GM18873 (cell line): Measurements from ENCODE around the gene TMEM171.

Experiments
- ATAC-seq: cut with Tn5 transposase; IDR thresholded peaks from one replicate; pipeline ENCODE4 v1.9.1; 2021; ENCODE audit warnings: mild to moderate bottlenecking, moderate library complexity, moderate number of reproducible peaks; ENCODE audit not compliant: unreplicated experiment, low FRiP score

TMEM171 gene

GRCh38 chr5:73119451-73120157, 771 bp upstream of the TMEM171 start:
- ATAC-seq = no peak

DNA sequence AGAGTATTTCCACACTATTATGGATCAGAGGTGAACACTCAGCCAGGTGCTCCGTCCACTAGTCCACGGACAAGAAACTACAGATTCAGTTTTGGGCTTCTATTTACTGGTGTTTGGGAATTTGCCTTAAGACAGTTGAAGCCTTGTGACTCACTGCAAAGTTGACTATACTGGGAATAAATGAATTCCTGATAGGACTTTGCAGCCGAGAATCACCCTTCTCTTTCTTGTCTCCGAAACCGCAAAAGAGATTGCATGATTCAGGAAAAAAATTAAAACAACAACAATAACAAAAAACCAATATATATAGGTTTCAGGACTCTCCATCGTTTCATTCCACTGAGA, 716 bp downstream of the TMEM171 start:
- ATAC-seq = no peak

DNA sequence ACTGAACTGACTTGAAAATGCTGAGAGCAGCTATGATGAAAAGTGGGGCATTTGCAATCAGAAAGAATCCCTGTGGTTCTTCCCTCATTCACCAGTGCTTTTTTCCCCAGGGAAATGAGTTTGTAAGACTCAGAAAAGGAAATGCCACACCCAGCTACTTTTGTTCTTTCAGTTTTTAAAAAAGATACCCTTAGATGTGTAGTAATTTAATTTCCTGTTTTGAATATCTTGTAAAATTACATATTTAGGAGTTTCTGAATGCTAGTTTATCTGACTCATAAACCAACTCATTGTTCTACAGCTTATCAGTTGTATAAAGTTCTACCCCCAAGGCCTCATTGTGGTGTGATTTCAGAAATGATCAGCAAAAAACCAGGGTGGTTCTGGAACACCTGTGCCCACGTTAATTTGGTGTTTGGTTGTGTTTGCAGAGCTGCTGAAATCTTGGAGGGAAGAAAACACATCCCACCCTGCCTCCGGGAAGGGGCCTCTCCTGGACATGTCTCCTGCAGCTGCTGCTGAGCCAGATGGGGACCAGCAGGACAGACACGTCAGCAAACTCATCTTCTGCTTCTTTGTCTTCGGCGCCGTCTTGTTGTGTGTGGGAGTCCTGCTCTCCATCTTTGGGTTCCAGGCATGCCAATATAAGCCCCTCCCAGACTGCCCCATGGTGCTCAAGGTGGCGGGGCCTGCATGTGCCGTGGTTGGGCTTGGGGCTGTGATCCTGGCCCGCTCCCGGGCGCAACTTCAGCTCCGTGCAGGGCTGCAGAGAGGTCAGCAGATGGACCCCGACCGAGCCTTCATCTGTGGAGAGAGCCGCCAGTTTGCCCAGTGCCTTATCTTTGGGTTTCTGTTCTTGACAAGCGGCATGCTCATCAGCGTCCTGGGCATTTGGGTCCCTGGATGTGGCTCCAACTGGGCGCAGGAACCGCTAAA, 2.8 kb downstream of the TMEM171 start:
- ATAC-seq = no peak

GRCh38 chr5:73125289-73125688, 4.9 kb downstream of the TMEM171 start:
- no peak for ATAC-seq

GRCh38 chr5:73126381-73126780, 6.0 kb downstream of the TMEM171 start:
- ATAC-seq = no peak

GRCh38 chr5:73126957-73127356, 6.6 kb downstream of the TMEM171 start:
- no peak for ATAC-seq

GRCh38 chr5:73129143-73129542, 8.8 kb downstream of the TMEM171 start:
- no peak for ATAC-seq

DNA sequence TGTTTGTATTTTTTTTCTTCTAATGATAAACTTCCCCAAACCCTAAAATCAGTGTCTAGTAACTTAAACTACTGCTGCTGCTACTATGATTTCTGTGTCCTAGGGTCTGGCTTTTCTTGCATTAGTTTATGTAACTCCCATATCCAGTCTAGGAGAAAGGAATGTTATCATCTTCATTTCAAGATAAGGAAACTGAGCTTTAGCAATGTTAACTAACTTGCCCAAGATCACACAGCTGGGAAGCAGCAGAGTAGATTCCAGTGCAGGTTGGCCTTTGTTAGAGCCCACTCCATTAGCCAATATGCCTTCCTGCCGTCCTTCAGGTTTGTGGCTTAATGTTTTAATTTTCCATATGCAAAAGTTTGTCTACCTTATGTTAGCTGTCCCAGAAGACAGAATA, 10.4 kb downstream of the TMEM171 start:
- no peak for ATAC-seq

DNA sequence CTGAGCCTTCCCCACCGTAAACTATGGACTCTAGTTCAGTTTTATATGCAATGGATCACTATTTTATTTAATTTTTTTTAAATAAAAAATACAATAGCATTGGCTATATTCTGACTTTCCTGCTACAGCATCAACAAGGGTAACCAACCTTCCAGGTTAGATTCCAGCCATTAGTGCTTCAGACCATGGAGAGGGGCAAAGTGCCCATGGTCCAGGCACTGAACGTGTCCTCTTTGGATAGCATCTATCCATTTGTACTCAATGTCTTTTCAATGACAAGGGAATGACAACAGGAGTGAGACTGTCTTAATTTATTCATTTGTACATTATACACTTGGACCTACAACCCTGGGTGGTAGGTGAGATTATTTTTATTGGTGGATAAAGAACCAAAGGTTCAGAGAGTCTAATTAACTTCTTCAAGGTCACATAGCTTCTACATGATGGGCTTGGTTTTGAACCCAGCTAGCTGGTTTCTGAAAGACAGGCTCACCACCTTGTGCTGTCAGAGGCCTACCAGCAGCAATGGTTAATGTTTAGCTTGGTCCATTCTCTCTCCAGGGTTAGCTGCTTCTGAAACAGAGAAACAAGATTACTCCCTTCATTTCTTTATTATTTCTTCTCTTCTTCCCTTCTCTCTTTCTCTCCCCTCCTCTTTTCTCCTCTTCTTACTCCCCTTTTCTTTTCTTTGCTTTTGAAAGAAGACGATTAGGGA, 11.5 kb downstream of the TMEM171 start:
- ATAC-seq = no peak

DNA sequence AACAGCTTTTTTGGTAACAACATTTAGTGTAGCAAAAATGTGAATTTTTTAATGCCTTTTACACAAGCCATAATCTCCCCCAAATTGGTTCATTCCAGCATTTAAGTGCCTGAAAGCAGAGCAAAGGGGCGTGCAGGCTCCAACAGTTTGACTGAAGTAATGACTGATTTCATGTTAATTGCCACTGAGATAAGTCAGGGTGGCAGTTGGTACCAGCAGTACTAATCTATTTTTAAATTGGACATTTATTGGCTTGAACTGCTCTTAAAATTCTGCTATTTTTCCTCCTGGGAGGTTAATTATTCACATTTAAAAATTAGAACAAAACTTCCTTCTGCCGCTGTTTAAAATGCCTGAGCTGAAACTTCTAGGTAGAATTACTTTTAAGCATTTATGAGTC, 12.4 kb downstream of the TMEM171 start:
- ATAC-seq = no peak

GRCh38 chr5:73135021-73135420, 14.6 kb downstream of the TMEM171 start:
- ATAC-seq = no peak

GRCh38 chr5:73135429-73136054, 15.2 kb downstream of the TMEM171 start:
- no peak for ATAC-seq

GRCh38 chr5:73136055-73136562, 15.7 kb downstream of the TMEM171 start:
- no peak for ATAC-seq

- no peak for ATAC-seq
Measured at GRCh38 chr5:73137563-73138530, 17.5 kb downstream of the TMEM171 start.

DNA sequence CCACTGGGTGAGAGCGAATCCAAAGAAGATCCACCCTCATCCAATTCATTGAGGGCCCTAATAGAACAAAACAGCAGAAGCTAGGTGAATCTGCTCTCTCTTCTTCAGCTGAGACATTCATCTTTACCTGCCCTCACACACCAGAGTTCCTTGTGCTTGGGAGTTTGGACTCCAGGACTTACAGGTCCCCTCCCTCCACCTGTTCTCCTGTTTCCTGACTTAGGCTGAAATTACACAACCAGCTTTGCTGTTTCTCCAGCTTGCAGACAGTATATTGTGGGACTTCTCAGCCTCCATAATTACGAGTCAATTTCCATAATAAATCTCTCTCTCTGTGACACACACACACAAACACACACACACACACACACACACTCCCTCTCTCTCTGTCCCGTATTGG, 19.1 kb downstream of the TMEM171 start:
- ATAC-seq = no peak

- no peak for ATAC-seq
Measured at GRCh38 chr5:73140801-73141200, 20.4 kb downstream of the TMEM171 start.

DNA sequence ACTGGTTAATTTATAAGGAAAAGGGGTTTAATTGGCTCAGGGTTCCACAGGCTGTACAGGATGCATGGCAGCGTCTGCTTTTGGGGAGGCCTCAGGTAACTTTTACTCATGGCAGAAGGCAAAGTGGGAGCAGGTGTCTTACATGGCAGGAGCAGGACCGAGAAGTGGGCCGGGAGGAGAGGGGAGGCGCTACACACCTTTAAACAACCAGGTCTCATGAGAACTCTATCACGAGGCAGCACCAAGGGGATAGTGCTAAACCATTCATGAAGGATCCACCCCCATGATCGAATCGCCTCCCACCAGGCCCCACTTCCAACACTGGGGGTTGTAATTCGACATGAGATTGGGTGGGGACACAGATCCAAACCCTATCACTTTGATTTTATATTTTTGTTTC, 21.7 kb downstream of the TMEM171 start:
- no peak for ATAC-seq

GRCh38 chr5:73143716-73144115, 23.3 kb downstream of the TMEM171 start:
- no peak for ATAC-seq

DNA sequence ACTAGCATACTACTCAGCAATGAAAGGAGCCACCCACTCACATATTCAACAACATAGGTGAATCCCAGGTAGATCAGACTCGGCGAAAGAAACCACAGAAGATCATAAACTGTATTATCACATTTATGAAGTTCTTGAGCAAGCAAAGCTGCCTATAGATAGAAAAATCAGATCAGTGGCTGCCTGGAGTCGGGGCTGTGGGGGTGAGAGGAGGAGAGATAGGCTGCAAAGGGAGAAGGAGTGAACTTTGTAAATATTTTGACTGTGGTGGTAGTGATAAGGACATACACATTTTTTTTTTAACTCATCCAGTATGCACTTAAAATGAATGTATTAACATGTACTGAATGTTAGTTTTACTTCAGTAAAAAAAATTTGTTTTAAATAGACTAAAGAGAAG, 29.2 kb downstream of the TMEM171 start:
- no peak for ATAC-seq
